ENCODE data around the gene KCNIP1.

The KCNIP1 gene

DNA sequence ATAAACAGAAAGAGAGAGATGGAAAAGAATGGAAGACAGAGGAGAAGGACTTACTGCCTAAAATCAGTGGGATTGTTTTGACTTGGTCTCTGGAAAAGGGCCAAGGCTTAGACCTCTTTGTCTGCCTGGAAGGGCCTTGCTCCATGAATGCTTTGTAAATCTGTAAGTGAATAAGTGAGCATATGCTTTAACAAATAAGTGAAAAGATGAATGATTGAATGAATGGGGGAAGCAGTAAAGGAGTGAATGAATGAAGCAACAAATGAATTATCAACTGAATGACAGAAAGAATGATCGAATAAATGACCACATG, 5.5 kb downstream of the KCNIP1 start:
- no peak for DNase-seq

DNA sequence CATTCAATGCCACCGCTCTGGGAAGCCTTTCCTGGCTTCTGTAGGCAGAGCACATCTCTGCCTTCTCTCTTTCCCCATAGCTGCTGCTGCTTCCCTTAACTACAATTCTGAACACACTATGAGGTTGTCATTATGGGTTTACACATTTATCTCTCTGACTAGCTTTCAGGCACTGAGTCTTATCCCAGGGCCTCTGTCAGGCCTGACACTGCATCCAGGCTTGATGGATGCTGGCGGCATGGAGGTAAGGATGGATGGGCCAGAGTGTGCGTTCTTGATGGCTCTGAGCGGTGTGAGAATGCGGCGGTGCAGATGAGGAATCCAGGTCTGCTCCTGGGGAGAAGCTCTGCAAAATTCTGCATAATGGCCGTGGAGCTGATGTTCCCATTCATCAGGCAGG, 6.3 kb downstream of the KCNIP1 start:
- no peak for DNase-seq

DNA sequence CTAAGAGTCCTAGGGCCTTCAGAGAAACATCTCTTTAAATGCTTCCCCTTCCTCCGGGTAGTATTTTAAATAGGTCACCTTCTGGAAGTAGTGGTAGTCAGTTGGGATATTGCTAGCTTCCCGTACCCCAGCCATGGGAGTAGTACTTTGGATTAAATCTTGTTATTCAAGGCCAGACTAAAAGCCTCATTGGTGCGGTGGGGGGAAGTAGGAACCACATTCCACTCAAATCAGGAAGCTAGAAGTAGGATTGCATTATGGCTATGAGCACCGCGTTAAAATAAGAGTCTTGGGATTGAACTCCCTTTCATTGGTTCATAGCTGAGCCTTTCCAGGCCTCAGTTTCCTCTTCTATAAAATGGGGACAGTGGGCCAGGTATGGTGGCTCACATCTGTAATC, 6.7 kb downstream of the KCNIP1 start:
- DNase-seq = no peak

DNA sequence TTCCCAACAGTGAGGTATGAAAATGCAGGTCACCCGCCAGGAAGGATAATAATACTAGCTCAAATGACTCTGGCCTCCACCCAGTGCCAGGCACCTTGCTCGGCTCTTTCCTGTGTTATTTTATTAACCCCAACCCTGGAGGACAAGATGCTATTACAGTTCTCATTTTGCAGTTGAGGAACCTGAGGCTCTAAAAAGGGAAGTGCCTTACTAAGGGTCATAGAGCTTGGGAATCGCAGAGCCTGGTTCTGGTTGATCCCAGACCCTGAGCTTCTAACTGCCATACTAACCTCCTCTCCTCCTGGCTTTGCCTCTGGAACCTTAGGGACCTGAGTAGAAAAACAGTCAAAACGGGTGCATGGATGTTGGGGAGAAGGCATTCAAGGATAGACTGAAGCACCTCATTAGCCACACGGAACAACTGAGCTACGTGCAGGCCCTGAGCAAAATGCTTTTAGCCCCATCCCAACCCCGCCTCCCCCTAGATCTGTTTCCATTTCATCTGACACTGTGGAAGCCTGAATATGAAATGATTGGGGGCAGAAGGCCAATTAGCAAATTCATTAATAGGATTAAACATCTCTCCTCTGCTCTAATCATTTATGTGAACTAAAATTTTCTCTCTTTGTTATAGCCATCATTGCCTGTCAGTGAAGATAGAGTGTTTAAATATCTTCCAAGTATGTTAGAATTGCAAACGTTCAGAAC, 7.9 kb downstream of the KCNIP1 start:
- DNase-seq = no peak

GRCh38 chr5:170513856-170514525, 10.2 kb downstream of the KCNIP1 start:
- DNase-seq = no peak

DNA sequence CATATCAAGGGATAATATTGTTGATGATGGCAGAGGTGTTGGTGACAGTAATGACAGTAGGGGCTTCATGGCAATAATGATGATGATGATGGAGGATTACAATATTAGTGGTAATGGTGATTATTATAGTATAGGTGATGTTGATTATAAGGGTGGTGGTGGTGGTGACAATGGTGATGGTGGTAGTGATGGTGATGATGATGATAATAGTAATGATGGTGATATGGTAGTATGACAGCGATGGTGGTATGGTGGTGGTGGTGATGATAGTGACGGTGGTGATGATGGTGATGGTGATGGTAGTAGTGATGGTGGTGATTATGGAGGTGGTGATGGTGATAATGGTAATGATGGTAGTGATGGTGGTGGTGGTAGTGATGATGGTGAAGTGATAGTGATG, 13.6 kb downstream of the KCNIP1 start:
- DNase-seq = no peak

GRCh38 chr5:170518277-170518676, 14.5 kb downstream of the KCNIP1 start:
- no peak for DNase-seq

DNA sequence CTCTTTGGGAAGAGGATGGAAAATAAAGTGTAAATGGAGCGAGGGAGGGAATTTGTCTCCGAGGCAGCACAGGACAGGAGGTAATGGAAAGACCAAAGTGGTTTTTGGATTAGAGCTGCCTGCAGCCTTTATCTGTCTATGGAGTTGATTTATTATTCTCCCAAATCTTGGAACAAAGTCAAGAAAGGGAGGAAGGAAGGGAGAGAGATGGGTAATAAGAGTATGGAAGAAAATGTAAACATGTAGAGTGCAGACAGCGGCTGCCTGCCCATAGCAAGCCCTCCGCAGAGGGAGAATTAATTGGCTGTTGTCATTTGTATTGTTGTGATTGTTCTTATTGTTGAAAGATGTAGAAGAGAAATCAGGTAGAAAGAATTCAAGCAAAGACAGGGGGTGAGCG, 15.7 kb downstream of the KCNIP1 start:
- no peak for DNase-seq

- DNase-seq = no peak
Observed at GRCh38 chr5:170520372-170520771, 16.6 kb downstream of the KCNIP1 start.

DNA sequence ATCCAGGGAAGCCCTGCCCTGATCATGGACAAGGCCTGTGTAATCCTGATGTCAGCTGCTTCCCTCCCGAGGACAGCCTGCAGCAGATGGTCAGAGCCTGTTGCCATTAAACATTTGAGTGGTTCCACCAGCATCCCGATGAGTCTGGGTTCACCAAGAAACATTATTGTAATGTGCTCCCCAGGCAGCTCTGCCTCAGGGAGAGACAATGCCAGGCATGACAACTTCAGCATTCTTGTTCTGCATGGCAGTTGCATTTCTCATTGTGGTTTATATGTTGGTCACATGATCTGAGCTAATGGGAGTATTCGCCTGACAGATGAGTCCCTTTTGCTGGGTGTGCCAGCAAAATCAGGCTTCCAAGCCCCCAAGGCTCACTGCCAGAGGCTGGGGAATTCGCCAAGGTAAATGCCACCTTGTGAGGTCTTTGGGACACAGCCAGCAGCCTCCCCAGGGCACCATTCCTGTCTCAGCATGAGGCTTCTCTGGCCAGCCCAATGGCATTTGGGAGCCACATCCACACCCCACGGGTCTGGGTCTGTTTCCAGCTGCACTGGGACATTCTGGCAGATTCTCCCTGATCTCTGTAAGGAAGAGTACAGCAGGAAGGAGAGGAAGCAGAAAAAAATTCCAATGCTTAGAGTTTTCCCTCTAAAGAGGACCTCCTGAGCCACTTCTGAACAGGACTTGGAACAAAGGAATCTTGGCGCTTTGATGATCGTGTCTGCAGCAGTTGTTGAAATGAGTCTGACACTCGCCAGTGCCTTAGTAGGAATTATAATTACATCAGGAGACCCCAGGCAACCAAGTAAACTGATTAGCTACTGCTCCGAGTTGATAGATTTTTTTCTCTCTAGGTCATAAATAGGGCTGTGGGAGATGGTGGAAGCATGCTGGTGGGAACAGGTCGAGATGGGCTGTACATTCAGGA, 18.7 kb downstream of the KCNIP1 start:
- no peak for DNase-seq

DNA sequence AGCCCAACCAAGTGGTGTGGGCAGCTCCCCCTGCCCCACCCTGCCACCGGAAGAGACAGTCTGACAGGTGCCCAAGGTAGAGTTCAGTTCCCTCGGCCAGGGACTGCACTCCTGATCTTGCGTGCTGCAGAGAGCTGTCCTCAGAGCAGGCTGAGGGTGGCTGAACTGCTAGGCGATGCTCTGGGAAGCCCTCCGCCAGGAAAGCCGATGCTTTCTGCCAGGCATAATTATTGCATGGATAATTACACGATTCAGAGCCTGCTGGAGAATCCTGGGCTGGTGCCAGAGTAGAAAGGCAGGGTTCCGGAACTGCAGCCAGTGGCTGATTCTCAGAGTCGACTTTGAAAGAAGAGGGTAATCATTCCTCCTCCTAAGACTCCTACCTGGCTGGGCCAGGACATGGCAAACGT, 19.3 kb downstream of the KCNIP1 start:
- no peak for DNase-seq

GRCh38 chr5:170523830-170524229, 20.0 kb downstream of the KCNIP1 start:
- DNase-seq = no peak

DNA sequence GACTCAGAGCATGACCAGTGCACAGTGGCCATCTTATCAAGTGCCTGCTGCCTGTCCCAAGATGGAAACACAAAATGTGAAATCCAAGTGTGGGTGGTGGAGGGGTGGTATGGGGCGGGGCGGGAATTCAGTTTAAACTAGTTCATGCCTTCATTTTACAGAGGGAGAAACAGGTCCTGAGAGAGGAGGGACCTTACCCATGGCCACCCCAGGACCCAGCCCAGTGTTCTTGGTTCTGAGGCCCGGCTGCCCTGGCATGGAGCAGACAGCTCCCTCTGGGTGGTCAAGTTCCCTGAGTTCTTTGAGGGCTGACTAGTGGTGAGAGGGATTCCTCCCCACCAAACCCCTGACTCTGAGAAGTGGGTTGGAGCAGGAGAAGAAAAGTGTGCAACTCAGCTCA, 20.8 kb downstream of the KCNIP1 start:
- DNase-seq = no peak

DNA sequence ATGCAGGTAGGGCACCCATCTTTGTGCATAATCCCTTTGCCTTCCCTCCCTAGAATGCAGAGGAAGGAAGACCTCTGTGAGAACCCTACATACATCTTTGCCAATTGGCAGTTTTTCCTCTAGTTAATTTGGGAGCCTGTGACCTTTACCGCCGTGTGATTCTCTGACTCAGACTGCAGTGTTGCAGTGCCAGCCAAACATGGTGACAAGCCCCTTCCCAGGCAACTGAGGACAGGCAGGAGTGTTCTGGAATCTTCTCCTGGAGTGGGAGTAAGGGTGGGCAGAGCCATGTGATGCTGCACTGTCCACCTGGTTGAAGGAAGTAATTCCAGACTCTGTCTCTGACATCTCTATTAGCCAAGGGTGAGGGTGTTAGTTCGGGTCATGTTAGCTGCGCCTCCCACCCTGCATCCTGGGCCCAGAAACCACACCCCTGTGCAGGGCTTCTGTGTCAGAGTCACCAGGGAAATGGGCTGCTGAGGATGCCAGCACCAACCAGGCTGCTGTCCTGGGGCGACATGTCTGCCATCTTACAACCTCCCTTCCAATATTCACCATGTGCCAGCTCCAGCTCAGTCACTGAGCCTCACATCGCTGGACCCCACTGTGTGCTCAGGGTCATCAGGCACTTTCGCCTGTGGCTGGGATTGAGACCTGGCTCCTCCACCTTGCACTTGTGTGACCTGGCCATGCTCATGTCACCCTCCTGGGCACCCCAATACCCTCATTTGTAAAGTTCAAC, 21.8 kb downstream of the KCNIP1 start:
- DNase-seq = no peak

- no peak for DNase-seq
Observed at GRCh38 chr5:170527991-170528390, 24.2 kb downstream of the KCNIP1 start.

DNA sequence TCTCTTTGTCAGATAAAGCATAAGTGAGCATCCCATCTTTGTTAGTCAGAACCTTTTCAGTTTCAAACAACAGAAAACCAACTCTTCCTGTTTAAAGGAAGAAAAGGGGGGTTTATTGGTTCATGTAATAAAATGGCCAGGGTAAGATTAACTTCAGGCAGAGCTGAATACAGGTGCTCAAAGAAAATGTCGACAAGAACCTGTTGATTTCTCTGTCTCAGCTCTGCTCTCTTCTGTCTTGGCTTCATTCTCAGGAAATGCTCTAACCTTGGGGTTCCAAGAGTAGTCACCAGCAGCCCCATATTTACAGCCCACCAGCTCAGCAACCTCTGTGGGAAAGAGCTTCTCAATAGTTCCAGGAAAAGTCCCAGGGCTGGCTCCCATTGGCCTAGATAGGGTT, 25.2 kb downstream of the KCNIP1 start:
- no peak for DNase-seq

- no peak for DNase-seq
Observed at GRCh38 chr5:170532935-170533334, 29.1 kb downstream of the KCNIP1 start.

DNA sequence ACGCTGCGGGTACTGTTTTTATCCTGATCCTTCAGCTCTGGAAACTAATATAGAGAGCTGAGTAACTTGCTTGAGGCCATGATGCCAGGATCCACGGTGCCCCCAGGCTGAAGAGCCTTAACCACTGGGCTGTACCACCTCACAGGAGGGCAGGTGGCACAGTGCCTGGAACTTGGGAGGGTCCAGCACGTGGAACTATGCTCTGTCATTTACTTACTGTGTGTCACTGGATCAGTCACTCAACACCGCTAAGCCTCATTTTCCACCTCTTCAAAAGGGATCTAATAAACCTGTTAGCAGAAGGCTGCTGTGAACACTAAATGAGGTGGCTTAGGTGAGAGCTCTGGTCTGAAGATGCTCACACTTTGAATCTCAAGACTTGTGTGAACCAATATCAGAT, 29.6 kb downstream of the KCNIP1 start:
- no peak for DNase-seq

DNA sequence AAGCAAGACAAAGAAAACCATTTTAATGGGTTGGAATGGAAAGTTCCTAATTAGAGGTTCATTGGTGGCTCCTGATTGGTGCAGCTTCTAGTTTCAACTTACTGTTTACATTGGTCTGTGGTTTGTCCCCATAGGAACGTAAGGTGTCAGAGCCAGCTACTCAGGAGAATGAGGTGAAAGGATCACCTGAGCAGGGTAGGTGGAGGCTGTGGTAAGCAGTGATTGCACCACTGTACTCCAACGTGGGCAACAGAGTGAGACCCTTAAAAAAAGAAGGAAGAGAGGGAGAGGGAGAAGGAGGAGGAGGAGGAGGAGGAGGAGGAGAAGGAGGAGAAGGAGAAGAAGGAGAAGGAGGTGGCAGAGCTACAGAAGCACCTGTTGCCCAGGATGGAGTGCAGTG, 30.4 kb downstream of the KCNIP1 start:
- no peak for DNase-seq

GRCh38 chr5:170534941-170535340, 31.1 kb downstream of the KCNIP1 start:
- no peak for DNase-seq

DNA sequence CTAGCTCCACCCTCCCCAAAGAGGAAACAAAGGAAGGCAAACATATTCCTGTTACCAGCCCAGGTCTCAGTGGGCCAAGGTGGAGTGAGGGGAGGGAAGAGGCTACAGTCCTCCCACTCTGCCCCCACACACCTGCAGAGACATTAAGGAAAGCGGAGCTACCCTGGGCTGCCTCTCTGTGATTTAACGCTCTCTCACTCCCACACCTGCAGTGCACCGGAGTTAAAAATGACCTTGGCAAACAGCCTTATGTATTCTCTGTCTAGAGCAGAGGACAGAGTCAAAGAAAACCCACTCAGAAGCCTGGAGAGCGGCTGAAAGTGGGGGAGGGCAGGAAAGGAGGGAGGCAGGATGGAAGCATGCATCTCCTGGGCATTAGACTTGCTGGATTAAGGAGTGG, 32.7 kb downstream of the KCNIP1 start:
- DNase-seq = no peak

DNA sequence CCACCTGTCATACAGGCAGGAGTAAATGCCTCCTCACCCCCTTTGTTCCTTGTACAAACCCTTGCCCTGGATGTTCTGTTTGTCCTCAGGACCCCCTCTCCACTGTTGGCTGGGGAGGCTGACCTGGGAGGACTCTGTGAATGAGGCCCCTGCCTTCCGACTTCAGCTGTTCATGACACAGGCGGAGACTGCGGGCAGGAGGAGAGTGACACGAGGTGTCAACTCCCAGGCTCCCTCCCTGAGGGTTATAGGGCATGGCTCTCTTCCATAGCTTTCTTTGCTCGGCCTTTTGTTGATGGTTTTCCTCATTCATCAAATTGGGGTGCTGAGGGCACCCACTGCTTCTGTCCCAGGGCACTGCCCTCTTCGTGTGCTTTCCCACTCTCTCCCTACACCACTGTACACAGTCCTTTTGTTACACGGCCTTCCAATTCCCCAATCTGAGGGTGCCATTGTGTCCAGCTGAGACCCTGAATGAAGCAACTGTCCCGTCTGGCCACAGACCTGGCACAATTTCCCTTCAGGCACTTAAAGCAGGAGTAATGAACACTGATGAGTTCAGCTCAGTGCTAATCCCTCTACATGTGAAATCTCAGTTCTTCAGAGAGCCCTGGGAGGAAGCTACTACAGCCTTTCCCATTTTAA, 33.8 kb downstream of the KCNIP1 start:
- no peak for DNase-seq

- no peak for DNase-seq
Observed at GRCh38 chr5:170538096-170538465, 34.3 kb downstream of the KCNIP1 start.
